A549 (cell line): ENCODE measurements around the gene HS6ST2. TPM values are rescaled to one million over a fixed set of nuclear protein-coding genes. Genes with fewer than 3 reads are reported as not detected.
"Not testable (repeated sequence)": the region's sequence is repeated elsewhere in the genome, so short reads cannot be mapped to it uniquely, and the experiment has no call there.

Experiments used
- ATAC-seq, 2 experiments: fragments of 200-7000 bp in 1 of 2; fragments of >200 bp in 1 of 2; cut with Nextera tagmentation in 1 of 2; cut with Tn5 transposase in 1 of 2; 3 replicates each; pipeline versions ENCODE4 v1.8.0 to v1.9.1; 2018 to 2020; ENCODE audit warnings: mild to moderate bottlenecking in 1 of 2, moderate library complexity in 1 of 2
- CTCF ChIA-PET: fragments of 300-600 bp; sonication (Branson Sonifier 250); formaldehyde crosslinking; extraction: SDS; loops from one replicate; lab custom pipeline; 2021; ENCODE audit warnings: antibody characterized with exemption, inconsistent platforms; lab: Yijun Ruan, JAX
- POLR2A ChIA-PET: fragments of 350-600 bp; formaldehyde crosslinking; extraction: SDS; loops from one replicate; lab custom pipeline; 2021; ENCODE audit warnings: antibody characterized with exemption, inconsistent platforms; lab: Yijun Ruan, JAX
- DNase-seq, 2 experiments: peaks; one replicate each; pipeline versions ENCODE4 v3.0.0 to v3.0.0-alpha.2; 2011 to 2016; ENCODE audit warnings: low read depth in 1 of 2, low spot score in 1 of 2
- FAIRE-seq: peaks from 2 replicates; lab custom pipeline; 2011; peaks lifted over from hg19 to GRCh38; lab: Jason Lieb, UNC
- H3K27ac ChIP-seq, 2 experiments: fragments of >200 bp; sonication (Bioruptor Twin); formaldehyde crosslinking; 3 replicates each; pipeline ENCODE4 v1.5.1; 2016 to 2017
- H3K4me1 ChIP-seq: fragments of >200 bp; sonication (Bioruptor Twin); formaldehyde crosslinking; 3 replicates; pipeline ENCODE4 v1.6.1; 2016
- H3K4me2 ChIP-seq: fragments of >200 bp; sonication (Bioruptor Twin); formaldehyde crosslinking; 3 replicates; pipeline ENCODE4 v1.6.1; 2016
- H3K4me3 ChIP-seq: fragments of >200 bp; sonication (Bioruptor Twin); formaldehyde crosslinking; 3 replicates; pipeline ENCODE4 v1.5.1; 2016
- H3K9me3 ChIP-seq: fragments of >200 bp; sonication (Bioruptor Twin); formaldehyde crosslinking; 3 replicates; pipeline ENCODE4 v1.6.1; 2016
- CBX2 ChIP-seq: fragments of 200-600 bp; sonication (generic); IDR thresholded peaks from 2 replicates; pipeline ENCODE4 v1.6.1; 2016; ENCODE audit warnings: low read depth, mild to moderate bottlenecking, borderline replicate concordance
- CEBPB ChIP-seq, 2 experiments: fragments of >200 bp in 1 of 2; sonication (Bioruptor Twin) in 1 of 2; formaldehyde crosslinking in 1 of 2; IDR thresholded peaks; 2 replicates each; pipeline ENCODE4 v1.6.1; 2012 to 2016
- EHF ChIP-seq: fragments of 250-450 bp; sonication (Bioruptor Pico); IDR thresholded peaks from 2 replicates; pipeline ENCODE4 v1.5.0; 2020; ENCODE audit warnings: mild to moderate bottlenecking
- EP300 ChIP-seq, 2 experiments: fragments of >200 bp; sonication (Bioruptor Twin); formaldehyde crosslinking; IDR thresholded peaks; 2 replicates in 1 of 2; 3 replicates in 1 of 2; pipeline ENCODE4 v1.6.1; 2016 to 2017
- FOSB ChIP-seq: fragments of 250-450 bp; sonication (Bioruptor Pico); IDR thresholded peaks from 2 replicates; pipeline ENCODE4 v1.5.0; 2020; ENCODE audit warnings: mild to moderate bottlenecking, moderate library complexity
- FOXS1 ChIP-seq: fragments of 250-450 bp; sonication (Bioruptor Pico); IDR thresholded peaks from 2 replicates; pipeline ENCODE4 v1.5.0; 2020; ENCODE audit warnings: mild to moderate bottlenecking, moderate library complexity
- GATA3 ChIP-seq: IDR thresholded peaks from 2 replicates; pipeline ENCODE4 v1.6.1; 2012; ENCODE audit warnings: borderline replicate concordance
- HDAC2 ChIP-seq: fragments of 200-600 bp; sonication (generic); IDR thresholded peaks from 2 replicates; pipeline ENCODE4 v1.6.1; 2016
- HOXB13 ChIP-seq: fragments of 250-450 bp; sonication (Bioruptor Pico); IDR thresholded peaks from 2 replicates; pipeline ENCODE4 v1.5.0; 2020; ENCODE audit warnings: low read depth, mild to moderate bottlenecking, moderate library complexity
- JUNB ChIP-seq: fragments of >200 bp; sonication (Bioruptor Twin); formaldehyde crosslinking; IDR thresholded peaks from 2 replicates; pipeline ENCODE4 v1.6.1; 2016
- KDM5A ChIP-seq: fragments of 200-600 bp; sonication (generic); IDR thresholded peaks from 2 replicates; pipeline ENCODE4 v1.6.1; 2016; ENCODE audit warnings: antibody characterized with exemption, mild to moderate bottlenecking
- MYC ChIP-seq: IDR thresholded peaks from 2 replicates; pipeline ENCODE4 v1.6.1; 2012; ENCODE audit warnings: mild to moderate bottlenecking, inconsistent platforms, low read length, improper control_type of control experiment, borderline replicate concordance
- POLR2A ChIP-seq: IDR thresholded peaks from 2 replicates; pipeline ENCODE4 v1.6.1; 2012; ENCODE audit warnings: mild to moderate bottlenecking, low read length
- POLR2AphosphoS2 ChIP-seq: conservative IDR thresholded peaks from 2 replicates; pipeline ENCODE4 v1.6.1; 2012; ENCODE audit warnings: low read length, improper control_type of control experiment, inconsistent platforms
- SREBF2 ChIP-seq: fragments of 450-650 bp; IDR thresholded peaks from 2 replicates; pipeline ENCODE4 v1.6.1; 2014; ENCODE audit warnings: mild to moderate bottlenecking, moderate library complexity
- TFCP2L1 ChIP-seq: fragments of 250-450 bp; sonication (Bioruptor Pico); IDR thresholded peaks from 2 replicates; pipeline ENCODE4 v1.5.0; 2021; ENCODE audit warnings: mild to moderate bottlenecking
- WGBS: methylation state at CpG from one replicate; pipeline ENCODE4 v1.1.6; 2017; ENCODE audit errors: missing lambda C conversion rate; 5-methylcytosine and 5-hydroxymethylcytosine counted together
- polyA plus RNA-seq, 4 experiments: library from polyadenylated mRNA; depleted of rRNA in 3 of 4; stranded (reverse); fragments of >200 nt; fragmentation: RNase III in 1 of 4; extraction: RNeasy Plus Mini Kit Qiagen cat#74134 plus additional on column Dnase treatment in 1 of 4; gene quantifications; 2 replicates in 3 of 4; 3 replicates in 1 of 4; pipeline ENCODE4 v1.2.3, GENCODE V29; 2011 to 2017
- TF ChIP-seq, protein P1 (sequence below): IDR thresholded peaks from 2 replicates; pipeline ENCODE4 v1.6.1; 2012
- TF ChIP-seq, protein P2 (sequence below): fragments of 250-450 bp; sonication (Bioruptor Pico); IDR thresholded peaks from 2 replicates; pipeline ENCODE4 v1.5.0; 2021; ENCODE audit warnings: mild to moderate bottlenecking, moderate library complexity, borderline replicate concordance
- TF ChIP-seq, protein P3 (sequence below): IDR thresholded peaks from 2 replicates; pipeline ENCODE4 v1.6.1; 2012
- TF ChIP-seq, protein P4 (sequence below): fragments of >200 bp; sonication (Bioruptor Twin); formaldehyde crosslinking; IDR thresholded peaks from 3 replicates; pipeline ENCODE4 v1.5.1; 2016
- TF ChIP-seq, protein P5 (sequence below): fragments of >200 bp; sonication (Bioruptor Twin); formaldehyde crosslinking; IDR thresholded peaks from 3 replicates; pipeline ENCODE4 v1.6.1; 2016

Gene HS6ST2
- polyA plus RNA-seq, 2 of the 4 experiments (the other 2 are of a cell fraction): 0.01 to 0.04 TPM

DNA sequence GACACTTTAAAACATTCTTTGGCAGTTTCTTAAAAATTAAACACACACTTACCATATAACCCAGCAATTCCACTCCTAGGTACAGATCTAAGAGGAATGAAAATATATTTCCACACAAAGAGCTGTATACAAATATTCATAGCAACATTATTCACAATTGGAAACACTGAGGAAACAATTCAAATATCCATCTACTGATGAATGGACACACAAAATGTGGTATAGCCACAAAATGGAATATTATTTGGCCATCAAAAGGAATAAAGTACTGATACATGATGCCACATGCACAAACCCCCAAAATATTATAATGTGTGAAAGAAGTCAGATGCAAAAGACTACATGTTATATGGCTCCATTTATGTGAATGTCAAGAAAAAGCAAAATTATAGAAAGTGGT lies 70.9 kb downstream of the HS6ST2 start:
- TF ChIP-seq, protein P1, sequence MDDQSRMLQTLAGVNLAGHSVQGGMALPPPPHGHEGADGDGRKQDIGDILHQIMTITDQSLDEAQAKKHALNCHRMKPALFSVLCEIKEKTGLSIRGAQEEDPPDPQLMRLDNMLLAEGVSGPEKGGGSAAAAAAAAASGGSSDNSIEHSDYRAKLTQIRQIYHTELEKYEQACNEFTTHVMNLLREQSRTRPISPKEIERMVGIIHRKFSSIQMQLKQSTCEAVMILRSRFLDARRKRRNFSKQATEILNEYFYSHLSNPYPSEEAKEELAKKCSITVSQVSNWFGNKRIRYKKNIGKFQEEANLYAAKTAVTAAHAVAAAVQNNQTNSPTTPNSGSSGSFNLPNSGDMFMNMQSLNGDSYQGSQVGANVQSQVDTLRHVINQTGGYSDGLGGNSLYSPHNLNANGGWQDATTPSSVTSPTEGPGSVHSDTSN: no peak
- TF ChIP-seq, protein P2, sequence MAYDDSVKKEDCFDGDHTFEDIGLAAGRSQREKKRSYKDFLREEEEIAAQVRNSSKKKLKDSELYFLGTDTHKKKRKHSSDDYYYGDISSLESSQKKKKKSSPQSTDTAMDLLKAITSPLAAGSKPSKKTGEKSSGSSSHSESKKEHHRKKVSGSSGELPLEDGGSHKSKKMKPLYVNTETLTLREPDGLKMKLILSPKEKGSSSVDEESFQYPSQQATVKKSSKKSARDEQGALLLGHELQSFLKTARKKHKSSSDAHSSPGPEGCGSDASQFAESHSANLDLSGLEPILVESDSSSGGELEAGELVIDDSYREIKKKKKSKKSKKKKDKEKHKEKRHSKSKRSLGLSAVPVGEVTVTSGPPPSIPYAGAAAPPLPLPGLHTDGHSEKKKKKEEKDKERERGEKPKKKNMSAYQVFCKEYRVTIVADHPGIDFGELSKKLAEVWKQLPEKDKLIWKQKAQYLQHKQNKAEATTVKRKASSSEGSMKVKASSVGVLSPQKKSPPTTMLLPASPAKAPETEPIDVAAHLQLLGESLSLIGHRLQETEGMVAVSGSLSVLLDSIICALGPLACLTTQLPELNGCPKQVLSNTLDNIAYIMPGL (CRISPR knock-in tag): no peak
- TF ChIP-seq KDM5A (no peak), POLR2A (no peak), FOSB (CRISPR knock-in tag) (no peak), EHF (CRISPR knock-in tag) (no peak)
- TF ChIP-seq, all 56 proteins: peak for 0
- FAIRE-seq: peak; percentile 68

DNA sequence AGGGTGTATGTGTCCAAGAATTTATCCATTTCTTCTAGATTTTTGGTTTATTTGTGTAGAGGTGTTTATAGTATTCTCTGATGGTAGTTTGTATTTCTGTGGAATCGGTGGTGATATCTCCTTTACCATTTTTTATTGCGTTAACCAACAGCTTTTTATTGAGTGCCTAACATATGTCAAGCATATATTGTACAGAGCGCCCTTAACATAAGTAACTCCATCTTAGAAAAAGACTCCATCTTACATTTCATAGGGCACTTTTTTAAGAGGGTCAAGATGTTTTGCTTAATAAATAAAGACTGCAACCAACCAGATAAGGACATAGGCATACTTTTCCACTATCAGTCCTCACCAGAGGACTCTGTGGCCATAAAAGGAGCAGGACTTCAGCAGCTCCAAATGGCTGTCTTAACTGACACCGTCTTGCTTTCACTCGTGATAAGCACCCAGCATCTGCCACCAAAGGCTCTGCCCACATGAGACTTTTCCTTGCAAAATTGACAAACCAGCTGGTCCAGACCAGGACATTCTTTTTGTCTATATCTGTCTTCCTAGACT lies 75.0 kb downstream of the HS6ST2 start:
- WGBS: 13% methylated on average over 5 of the region's 5 CpGs
- ATAC-seq: no peak

More for the DNA sequence above, 70.9 kb downstream of the HS6ST2 start:
- H3K27ac ChIP-seq: no peak overlapping the region
- ATAC-seq (no peak), DNase-seq (no peak)
- H3K9me3 ChIP-seq: no peaks in the 10 kb centered on the region
- CTCF ChIA-PET: no interaction called here
- POLR2A ChIA-PET: no interaction called here
- H3K4me2 ChIP-seq: no peak overlapping the region
- H3K4me1 ChIP-seq: no peaks in the 10 kb centered on the region
- H3K4me3 ChIP-seq: no peak overlapping the region

DNA sequence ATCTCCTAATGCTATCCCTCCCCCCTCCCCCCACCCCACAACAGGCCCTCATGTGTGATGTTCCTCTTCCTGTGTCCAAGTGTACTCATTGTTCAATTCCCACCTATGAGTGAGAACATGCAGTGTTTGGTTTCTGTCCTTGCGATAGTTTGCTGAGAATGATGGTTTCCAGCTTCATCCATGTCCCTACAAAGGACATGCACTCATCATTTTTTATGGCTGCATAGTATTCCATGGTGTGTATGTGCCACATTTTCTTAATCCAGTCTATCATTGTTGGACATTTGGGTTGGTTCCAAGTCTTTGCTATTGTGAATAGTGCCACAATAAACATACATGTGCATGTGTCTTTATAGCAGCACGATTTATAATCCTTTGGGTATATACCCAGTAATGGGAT lies 77.7 kb downstream of the HS6ST2 start:
- H3K4me1 ChIP-seq, FAIRE-seq, ATAC-seq, H3K9me3 ChIP-seq, POLR2A ChIA-PET, H3K4me3 ChIP-seq, CTCF ChIA-PET, DNase-seq, H3K4me2 ChIP-seq, H3K27ac ChIP-seq: not testable (repeated sequence)
- 0% methylated on average over 2 of the region's 2 CpGs for WGBS

More for the DNA sequence above, 75.0 kb downstream of the HS6ST2 start:
- no peak overlapping the region for H3K4me2 ChIP-seq
- FAIRE-seq (no peak), DNase-seq (no peak)
- TF ChIP-seq, protein P3, sequence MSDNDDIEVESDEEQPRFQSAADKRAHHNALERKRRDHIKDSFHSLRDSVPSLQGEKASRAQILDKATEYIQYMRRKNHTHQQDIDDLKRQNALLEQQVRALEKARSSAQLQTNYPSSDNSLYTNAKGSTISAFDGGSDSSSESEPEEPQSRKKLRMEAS: no peak
- no peak for TF ChIP-seq FOXS1 (CRISPR knock-in tag)
- no peak for TF ChIP-seq CEBPB (IDR thresholded peaks at IDR 0.05)
- no peak for TF ChIP-seq CBX2
- no peak overlapping the region for H3K27ac ChIP-seq
- H3K4me1 ChIP-seq: no peaks in the 10 kb centered on the region
- H3K9me3 ChIP-seq: no peaks in the 10 kb centered on the region
- ChIA-PET CTCF (no interaction called here), POLR2A (no interaction called here)
- H3K4me3 ChIP-seq: no peak overlapping the region

DNA sequence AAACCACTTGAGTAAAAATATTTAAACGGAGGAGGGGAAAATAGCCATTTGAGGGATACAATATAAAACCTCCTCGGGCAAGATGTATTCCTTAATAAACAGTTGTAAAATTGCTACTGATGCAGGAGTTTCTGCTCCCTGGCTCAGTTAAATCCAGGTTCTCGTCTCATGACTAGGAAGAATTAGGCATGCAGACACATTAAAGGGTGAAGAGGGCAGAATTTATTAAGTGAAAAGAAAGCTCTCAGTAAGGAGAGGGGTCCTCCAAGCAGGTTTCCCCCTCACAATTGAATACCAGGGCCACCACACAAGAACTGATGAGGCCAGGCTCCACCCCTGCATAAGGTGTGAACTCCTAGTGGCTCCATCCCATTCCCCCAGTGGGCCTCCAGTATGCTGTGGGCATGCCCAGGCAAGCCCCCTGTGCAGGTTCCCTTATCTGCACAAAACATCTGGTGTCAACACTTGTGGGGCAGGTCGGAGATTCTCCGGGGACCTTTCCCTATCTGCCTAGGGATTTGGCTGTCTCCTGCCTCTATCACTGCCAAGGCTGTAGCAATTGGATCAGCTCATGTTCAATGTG lies 80.4 kb downstream of the HS6ST2 start:
- no peak overlapping the region for H3K4me2 ChIP-seq
- ChIA-PET CTCF (no interaction called here), POLR2A (no interaction called here)
- WGBS: 49% methylated on average over 5 of the region's 5 CpGs
- no peak overlapping the region for H3K27ac ChIP-seq
- ATAC-seq (no peak), FAIRE-seq (no peak), DNase-seq (no peak)
- no peak for TF ChIP-seq EP300 (IDR thresholded peaks at IDR 0.05)
- no peak for TF ChIP-seq TFCP2L1
- no peak for TF ChIP-seq JUNB
- TF ChIP-seq SREBF2: no peak
- TF ChIP-seq, protein P4, sequence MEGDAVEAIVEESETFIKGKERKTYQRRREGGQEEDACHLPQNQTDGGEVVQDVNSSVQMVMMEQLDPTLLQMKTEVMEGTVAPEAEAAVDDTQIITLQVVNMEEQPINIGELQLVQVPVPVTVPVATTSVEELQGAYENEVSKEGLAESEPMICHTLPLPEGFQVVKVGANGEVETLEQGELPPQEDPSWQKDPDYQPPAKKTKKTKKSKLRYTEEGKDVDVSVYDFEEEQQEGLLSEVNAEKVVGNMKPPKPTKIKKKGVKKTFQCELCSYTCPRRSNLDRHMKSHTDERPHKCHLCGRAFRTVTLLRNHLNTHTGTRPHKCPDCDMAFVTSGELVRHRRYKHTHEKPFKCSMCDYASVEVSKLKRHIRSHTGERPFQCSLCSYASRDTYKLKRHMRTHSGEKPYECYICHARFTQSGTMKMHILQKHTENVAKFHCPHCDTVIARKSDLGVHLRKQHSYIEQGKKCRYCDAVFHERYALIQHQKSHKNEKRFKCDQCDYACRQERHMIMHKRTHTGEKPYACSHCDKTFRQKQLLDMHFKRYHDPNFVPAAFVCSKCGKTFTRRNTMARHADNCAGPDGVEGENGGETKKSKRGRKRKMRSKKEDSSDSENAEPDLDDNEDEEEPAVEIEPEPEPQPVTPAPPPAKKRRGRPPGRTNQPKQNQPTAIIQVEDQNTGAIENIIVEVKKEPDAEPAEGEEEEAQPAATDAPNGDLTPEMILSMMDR: no peak
- no peak for TF ChIP-seq CBX2
- no peak for TF ChIP-seq POLR2AphosphoS2
- no peak for TF ChIP-seq HOXB13 (CRISPR knock-in tag)
- TF ChIP-seq HDAC2: no peak
- no peak for TF ChIP-seq MYC
- TF ChIP-seq, protein P2 (CRISPR knock-in tag): no peak
- TF ChIP-seq GATA3: no peak
- TF ChIP-seq, protein P5, sequence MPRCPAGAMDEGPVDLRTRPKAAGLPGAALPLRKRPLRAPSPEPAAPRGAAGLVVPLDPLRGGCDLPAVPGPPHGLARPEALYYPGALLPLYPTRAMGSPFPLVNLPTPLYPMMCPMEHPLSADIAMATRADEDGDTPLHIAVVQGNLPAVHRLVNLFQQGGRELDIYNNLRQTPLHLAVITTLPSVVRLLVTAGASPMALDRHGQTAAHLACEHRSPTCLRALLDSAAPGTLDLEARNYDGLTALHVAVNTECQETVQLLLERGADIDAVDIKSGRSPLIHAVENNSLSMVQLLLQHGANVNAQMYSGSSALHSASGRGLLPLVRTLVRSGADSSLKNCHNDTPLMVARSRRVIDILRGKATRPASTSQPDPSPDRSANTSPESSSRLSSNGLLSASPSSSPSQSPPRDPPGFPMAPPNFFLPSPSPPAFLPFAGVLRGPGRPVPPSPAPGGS: no peak
- H3K4me1 ChIP-seq: no peaks in the 10 kb centered on the region
- H3K4me3 ChIP-seq: no peak overlapping the region
- no peaks in the 10 kb centered on the region for H3K9me3 ChIP-seq
